ENCODE results near the gene CXCL16.

Gene CXCL16

GRCh38 chr17:4708436-4708835, 31.3 kb downstream of the CXCL16 start:
- no peak for TF ChIP-seq GATA2 (IDR thresholded peaks at IDR 0.05; ENCODE audit: low read depth, low read length)

- no peak for TF ChIP-seq GATA3 (IDR thresholded peaks at IDR 0.05; ENCODE audit: low read depth, low read length)
- TF ChIP-seq GATA2 (IDR thresholded peaks at IDR 0.05; ENCODE audit: low read depth, low read length): no peak
Observed at GRCh38 chr17:4706121-4706520, 33.6 kb downstream of the CXCL16 start.

- TF ChIP-seq GATA3 (IDR thresholded peaks at IDR 0.05; ENCODE audit: low read depth, low read length) (no peak), GATA2 (IDR thresholded peaks at IDR 0.05; ENCODE audit: low read depth, low read length) (no peak)
Observed at GRCh38 chr17:4704991-4705390, 34.7 kb downstream of the CXCL16 start.

GRCh38 chr17:4703330-4703691, 36.4 kb downstream of the CXCL16 start:
- no peak for TF ChIP-seq GATA2 (IDR thresholded peaks at IDR 0.05; ENCODE audit: low read depth, low read length)
- TF ChIP-seq GATA3 (IDR thresholded peaks at IDR 0.05; ENCODE audit: low read depth, low read length): no peak

GRCh38 chr17:4701116-4701515, 38.6 kb downstream of the CXCL16 start:
- TF ChIP-seq GATA3 (IDR thresholded peaks at IDR 0.05; ENCODE audit: low read depth, low read length) (no peak), GATA2 (IDR thresholded peaks at IDR 0.05; ENCODE audit: low read depth, low read length) (no peak)

GRCh38 chr17:4696437-4696805, 43.3 kb downstream of the CXCL16 start:
- TF ChIP-seq GATA2 (IDR thresholded peaks at IDR 0.05; ENCODE audit: low read depth, low read length) (no peak), GATA3 (IDR thresholded peaks at IDR 0.05; ENCODE audit: low read depth, low read length) (no peak)

DNA sequence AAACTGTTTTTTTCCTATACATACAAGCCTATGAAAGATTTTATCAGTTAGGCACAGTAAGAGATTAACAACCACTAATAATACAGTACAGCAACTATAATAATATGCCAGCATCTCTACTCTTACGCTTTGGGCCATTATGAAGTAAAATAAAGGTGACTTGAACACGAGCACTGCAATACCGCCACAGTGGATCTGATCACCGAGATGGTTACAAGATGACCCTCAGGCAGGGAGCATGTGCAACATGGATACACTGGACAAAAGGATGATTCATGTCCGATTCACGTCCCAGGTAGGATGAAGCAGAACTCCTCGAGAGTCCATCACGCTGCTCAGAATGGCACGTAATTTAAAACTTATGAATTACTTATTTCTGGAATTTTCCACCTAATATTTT, 46.3 kb downstream of the CXCL16 start:
- TF ChIP-seq GATA2 (IDR thresholded peaks at IDR 0.05; ENCODE audit: low read depth, low read length) (no peak), GATA3 (IDR thresholded peaks at IDR 0.05; ENCODE audit: low read depth, low read length) (no peak)

DNA sequence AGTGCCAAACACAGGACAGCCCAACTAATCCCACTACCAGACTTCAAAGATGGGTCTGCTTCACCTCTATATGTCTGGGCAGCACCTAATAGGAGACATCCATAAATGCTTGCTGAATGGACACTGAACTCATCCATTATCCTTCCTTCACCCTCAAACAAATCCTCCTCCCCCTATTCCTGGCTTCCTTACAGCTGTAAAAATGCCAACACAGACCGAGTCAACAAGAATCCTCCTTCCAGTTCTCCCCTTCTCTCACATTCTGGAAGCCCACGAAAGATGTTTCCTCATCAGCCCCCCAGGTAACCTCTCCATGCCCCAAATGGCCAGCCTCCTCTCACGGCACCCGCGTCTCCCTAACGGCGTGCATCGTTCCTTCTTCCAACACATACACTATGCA, 48.0 kb downstream of the CXCL16 start:
- no peak for TF ChIP-seq GATA3 (IDR thresholded peaks at IDR 0.05; ENCODE audit: low read depth, low read length)
- TF ChIP-seq GATA2 (IDR thresholded peaks at IDR 0.05; ENCODE audit: low read depth, low read length): no peak

GRCh38 chr17:4690745-4691144, 49.0 kb downstream of the CXCL16 start:
- TF ChIP-seq GATA3 (IDR thresholded peaks at IDR 0.05; ENCODE audit: low read depth, low read length) (no peak), GATA2 (IDR thresholded peaks at IDR 0.05; ENCODE audit: low read depth, low read length) (no peak)
